SK-N-SH (cell line): Measurements from ENCODE around the gene RABEPK. TPM values are rescaled to one million over a fixed set of nuclear protein-coding genes. Genes with fewer than 3 reads are reported as not detected.
A peak's percentile ranks its signal among the peaks of the same experiment; 100 is the strongest.

ENCODE experiments used
- CTCF ChIA-PET: fragments of 300-600, 350-600 bp; formaldehyde crosslinking; extraction: SDS; loops from one replicate; lab custom pipeline; 2021; lab: Yijun Ruan, JAX
- POLR2A ChIA-PET: fragments of 350-600 bp; sonication (Branson Sonifier 250); formaldehyde crosslinking; extraction: SDS; loops from one replicate; lab custom pipeline; 2020; ENCODE audit warnings: antibody characterized with exemption, inconsistent platforms; lab: Yijun Ruan, JAX
- DNase-seq: peaks from one replicate; pipeline ENCODE4 v3.0.0; 2012
- H2AFZ ChIP-seq: fragments of 200-600 bp; sonication (generic); 2 replicates; pipeline ENCODE4 v1.8.1; 2016; ENCODE audit warnings: antibody characterized with exemption, mild to moderate bottlenecking, low read depth
- H3F3A ChIP-seq: fragments of 200-600 bp; sonication (generic); replicated peaks from 2 replicates; pipeline ENCODE3; 2016; ENCODE audit warnings: antibody characterized with exemption, mild to moderate bottlenecking; ENCODE audit not compliant: insufficient read depth
- H3K27ac ChIP-seq, 2 experiments: fragments of 200-500 bp in 1 of 2; fragments of 200-600 bp in 1 of 2; sonication (Bioruptor generic) in 1 of 2; sonication (generic), shearing (Covaris generic) in 1 of 2; 2 replicates each; pipeline versions ENCODE4 v1.5.1 to v1.6.1; 2014 to 2016; ENCODE audit warnings: low read depth in 2 of 2, inconsistent platforms in 1 of 2, low read length in 1 of 2, mild to moderate bottlenecking in 1 of 2, mixed read lengths in 1 of 2
- H3K27me3 ChIP-seq: fragments of 200-600 bp; sonication (generic), shearing (Covaris generic); 2 replicates; pipeline ENCODE4 v1.6.1; 2016; ENCODE audit warnings: mixed run types; ENCODE audit not compliant: insufficient read depth
- H3K36me3 ChIP-seq, 2 experiments: fragments of 200-500 bp in 1 of 2; fragments of 200-600 bp in 1 of 2; sonication (Bioruptor generic) in 1 of 2; sonication (generic) in 1 of 2; replicated peaks in 1 of 2; 2 replicates each; pipeline versions ENCODE3 to v1.5.1; 2014 to 2016; ENCODE audit warnings: low read length in 1 of 2, mild to moderate bottlenecking in 1 of 2; ENCODE audit not compliant: insufficient read depth in 2 of 2, control insufficient read depth in 1 of 2
- H3K4me1 ChIP-seq, 2 experiments: fragments of 200-500 bp in 1 of 2; fragments of 200-600 bp in 1 of 2; sonication (Bioruptor generic) in 1 of 2; sonication (generic), shearing (Covaris generic) in 1 of 2; 2 replicates each; pipeline versions ENCODE4 v1.5.1 to v1.6.1; 2014 to 2016; ENCODE audit warnings: low read depth in 1 of 2, low read length in 1 of 2, mixed run types in 1 of 2; ENCODE audit not compliant: insufficient read depth in 2 of 2, control insufficient read depth in 1 of 2
- H3K4me2 ChIP-seq: fragments of 200-600 bp; sonication (generic), shearing (Covaris generic); 2 replicates; pipeline ENCODE4 v1.6.1; 2017; ENCODE audit warnings: mixed run types
- H3K4me3 ChIP-seq, 2 experiments: fragments of 200-500 bp in 1 of 2; fragments of 200-600 bp in 1 of 2; sonication (Bioruptor generic) in 1 of 2; sonication (generic), shearing (Covaris generic) in 1 of 2; 2 replicates each; pipeline versions ENCODE4 v1.5.1 to v1.8.1; 2014 to 2016; ENCODE audit warnings: low read depth in 2 of 2, inconsistent platforms in 1 of 2, low read length in 1 of 2, mild to moderate bottlenecking in 1 of 2, mixed read lengths in 1 of 2, moderate library complexity in 1 of 2
- H3K79me2 ChIP-seq: fragments of 200-600 bp; sonication (generic); 2 replicates; pipeline ENCODE4 v1.8.1; 2017; ENCODE audit warnings: mild to moderate bottlenecking; ENCODE audit not compliant: insufficient read depth
- H3K9ac ChIP-seq: fragments of 200-600 bp; sonication (generic); 2 replicates; pipeline ENCODE4 v1.6.1; 2017; ENCODE audit warnings: mixed run types
- H3K9me2 ChIP-seq: fragments of 200-600 bp; sonication (generic); 2 replicates; pipeline ENCODE4 v1.6.1; 2017; ENCODE audit warnings: mixed run types
- H3K9me3 ChIP-seq: fragments of 200-600 bp; sonication (generic); 2 replicates; pipeline ENCODE4 v1.6.1; 2017; ENCODE audit warnings: mixed run types, mild to moderate bottlenecking, moderate library complexity
- H4K20me1 ChIP-seq: fragments of 200-600 bp; sonication (generic); 2 replicates; pipeline ENCODE4 v1.6.1; 2017; ENCODE audit warnings: mild to moderate bottlenecking, mixed run types; ENCODE audit not compliant: insufficient read depth
- EP300 ChIP-seq, 2 experiments: IDR thresholded peaks; 2 replicates each; pipeline versions ENCODE4 v1.4.0 to v1.6.1; 2012; ENCODE audit warnings: borderline replicate concordance in 1 of 2, low read depth in 1 of 2, low read length in 1 of 2
- EZH2phosphoT487 ChIP-seq: fragments of 200-600 bp; sonication (generic); IDR thresholded peaks from 2 replicates; pipeline ENCODE4 v1.6.1; 2017; ENCODE audit warnings: low read depth, mixed run types, mild to moderate bottlenecking, antibody characterized with exemption, moderate library complexity, borderline replicate concordance
- FOSL2 ChIP-seq: IDR thresholded peaks from 2 replicates; pipeline ENCODE4 v1.4.0; 2012; ENCODE audit warnings: low read depth, mild to moderate bottlenecking, moderate library complexity, borderline replicate concordance
- FOXM1 ChIP-seq: IDR thresholded peaks from 2 replicates; pipeline ENCODE4 v1.4.0; 2012; ENCODE audit warnings: low read depth, mild to moderate bottlenecking
- GABPA ChIP-seq: IDR thresholded peaks from 2 replicates; pipeline ENCODE4 v1.4.0; 2012; ENCODE audit warnings: low read depth, mild to moderate bottlenecking
- IRF3 ChIP-seq: fragments of 150-350 bp; IDR thresholded peaks from 2 replicates; pipeline ENCODE4 v1.6.1; 2016; ENCODE audit warnings: mild to moderate bottlenecking, low read depth, low read length
- JUND ChIP-seq: IDR thresholded peaks from 2 replicates; pipeline ENCODE4 v1.4.0; 2012
- NFIC ChIP-seq: IDR thresholded peaks from 2 replicates; pipeline ENCODE4 v1.4.0; 2012; ENCODE audit warnings: borderline replicate concordance
- NRF1 ChIP-seq: IDR thresholded peaks from 2 replicates; pipeline ENCODE4 v1.6.1; 2012; ENCODE audit warnings: low read depth, mild to moderate bottlenecking, low read length
- POLR2AphosphoS5 ChIP-seq: IDR thresholded peaks from 2 replicates; pipeline ENCODE4 v1.6.1; 2012; ENCODE audit warnings: low read depth, low read length
- RXRA ChIP-seq: IDR thresholded peaks from 2 replicates; pipeline ENCODE4 v1.4.0; 2012; ENCODE audit warnings: low read depth, mild to moderate bottlenecking, borderline replicate concordance
- SIN3A ChIP-seq: IDR thresholded peaks from 2 replicates; pipeline ENCODE4 v1.6.1; 2012; ENCODE audit warnings: low read depth, mild to moderate bottlenecking, low read length, moderate library complexity, borderline replicate concordance
- SMC3 ChIP-seq: IDR thresholded peaks from 2 replicates; pipeline ENCODE4 v1.6.1; 2012; ENCODE audit warnings: low read depth, low read length, improper control_type of control experiment
- TAF1 ChIP-seq: IDR thresholded peaks from 2 replicates; pipeline ENCODE4 v1.6.1; 2012; ENCODE audit warnings: low read depth, mild to moderate bottlenecking, low read length, moderate library complexity, borderline replicate concordance
- TEAD4 ChIP-seq: IDR thresholded peaks from 2 replicates; pipeline ENCODE4 v1.4.0; 2012; ENCODE audit warnings: mild to moderate bottlenecking, borderline replicate concordance; ENCODE audit not compliant: insufficient read depth
- USF1 ChIP-seq: IDR thresholded peaks from 2 replicates; pipeline ENCODE4 v1.4.0; 2012; ENCODE audit warnings: low read depth, borderline replicate concordance
- YY1 ChIP-seq: IDR thresholded peaks from 2 replicates; pipeline ENCODE4 v1.4.0; 2012; ENCODE audit warnings: low read depth, mild to moderate bottlenecking
- WGBS: methylation state at CpG from one replicate; pipeline ENCODE4 v1.1.6; 2017; ENCODE audit warnings: low lambda C conversion rate; 5-methylcytosine and 5-hydroxymethylcytosine counted together
- polyA plus RNA-seq, 3 experiments: library from polyadenylated mRNA; depleted of rRNA; stranded (reverse); fragments of >200 nt; gene quantifications; 2 replicates each; pipeline ENCODE4 v1.2.3, GENCODE V29; 2012
- TF ChIP-seq, protein P1 (sequence below): IDR thresholded peaks from 2 replicates; pipeline ENCODE4; 2012
- TF ChIP-seq, protein P2 (sequence below): IDR thresholded peaks from 2 replicates; pipeline ENCODE4 v1.4.0; 2012; ENCODE audit warnings: low read depth, borderline replicate concordance

The RABEPK gene
- polyA plus RNA-seq, 1 of the 3 experiments (the other 2 are of a cell fraction) = 55.1 TPM

- Histone ChIP-seq H3K27me3 (no peaks in the 10 kb centered on the region), H3K4me3 (no peak overlapping the region), H3F3A (peaks cover 28% of the 10 kb centered on the region), H3K9me2 (no peaks in the 10 kb centered on the region), H3K9ac (peak overlapping the region; percentile 21; the same call in 1 of the 2 replicates), H3K9me3 (no peaks in the 10 kb centered on the region), H3K36me3 (peaks cover 14 to 18% of the 10 kb centered on the region in 2 experiments), H3K4me2 (no peak overlapping the region), H3K27ac (peak overlapping the region in 1 of 2 experiments; percentile 94; a peak in 3 of 4 replicates), H2AFZ (0 out of 2 replicates have a peak overlapping the region, but pooled peaks have one; percentile 37), H3K79me2 (peaks cover 33% of the 10 kb centered on the region), H4K20me1 (peaks cover 21% of the 10 kb centered on the region), H3K4me1 (peaks cover 9 to 18% of the 10 kb centered on the region in 2 experiments)
- 96% methylated on average over 15 of the region's 15 CpGs for WGBS
- DNase-seq = no peak
- CTCF ChIA-PET = interaction anchor here (3.0 kb wide), 1 partner anchor 12 kb away, joined by 8 read pairs; no protein-coding TSS in a partner anchor
- TF ChIP-seq SMC3 = no peak
- no peak for TF ChIP-seq USF1
- TF ChIP-seq RXRA = no peak
- no peak for TF ChIP-seq GABPA
- no peak for TF ChIP-seq EP300 (IDR thresholded peaks at IDR 0.05; ENCODE audit: borderline replicate concordance in 1 of 2, low read depth in 1 of 2, low read length in 1 of 2)
- no peak for TF ChIP-seq JUND
- no peak for TF ChIP-seq FOSL2
- no peak for TF ChIP-seq IRF3
- TF ChIP-seq POLR2AphosphoS5 = no peak
- no peak for TF ChIP-seq NRF1
- TF ChIP-seq YY1 = no peak
- TF ChIP-seq EZH2phosphoT487 = no peak
- TF ChIP-seq NFIC = no peak
- TF ChIP-seq, protein P1, sequence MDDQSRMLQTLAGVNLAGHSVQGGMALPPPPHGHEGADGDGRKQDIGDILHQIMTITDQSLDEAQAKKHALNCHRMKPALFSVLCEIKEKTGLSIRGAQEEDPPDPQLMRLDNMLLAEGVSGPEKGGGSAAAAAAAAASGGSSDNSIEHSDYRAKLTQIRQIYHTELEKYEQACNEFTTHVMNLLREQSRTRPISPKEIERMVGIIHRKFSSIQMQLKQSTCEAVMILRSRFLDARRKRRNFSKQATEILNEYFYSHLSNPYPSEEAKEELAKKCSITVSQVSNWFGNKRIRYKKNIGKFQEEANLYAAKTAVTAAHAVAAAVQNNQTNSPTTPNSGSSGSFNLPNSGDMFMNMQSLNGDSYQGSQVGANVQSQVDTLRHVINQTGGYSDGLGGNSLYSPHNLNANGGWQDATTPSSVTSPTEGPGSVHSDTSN = no peak
- TF ChIP-seq FOXM1 = no peak
- TF ChIP-seq, protein P2, sequence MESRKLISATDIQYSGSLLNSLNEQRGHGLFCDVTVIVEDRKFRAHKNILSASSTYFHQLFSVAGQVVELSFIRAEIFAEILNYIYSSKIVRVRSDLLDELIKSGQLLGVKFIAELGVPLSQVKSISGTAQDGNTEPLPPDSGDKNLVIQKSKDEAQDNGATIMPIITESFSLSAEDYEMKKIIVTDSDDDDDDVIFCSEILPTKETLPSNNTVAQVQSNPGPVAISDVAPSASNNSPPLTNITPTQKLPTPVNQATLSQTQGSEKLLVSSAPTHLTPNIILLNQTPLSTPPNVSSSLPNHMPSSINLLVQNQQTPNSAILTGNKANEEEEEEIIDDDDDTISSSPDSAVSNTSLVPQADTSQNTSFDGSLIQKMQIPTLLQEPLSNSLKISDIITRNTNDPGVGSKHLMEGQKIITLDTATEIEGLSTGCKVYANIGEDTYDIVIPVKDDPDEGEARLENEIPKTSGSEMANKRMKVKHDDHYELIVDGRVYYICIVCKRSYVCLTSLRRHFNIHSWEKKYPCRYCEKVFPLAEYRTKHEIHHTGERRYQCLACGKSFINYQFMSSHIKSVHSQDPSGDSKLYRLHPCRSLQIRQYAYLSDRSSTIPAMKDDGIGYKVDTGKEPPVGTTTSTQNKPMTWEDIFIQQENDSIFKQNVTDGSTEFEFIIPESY = no peak
- no peak for TF ChIP-seq TAF1
- no peak for TF ChIP-seq SIN3A
- no peak for TF ChIP-seq TEAD4
- POLR2A ChIA-PET = no interaction called here
Observed at GRCh38 chr9:125243792-125244260, 43.5 kb downstream of the RABEPK start.
